HEK293 (cell line): ENCODE measurements around the gene DNER.

ENCODE experiments used
- CTCF ChIA-PET: fragments of 350-600 bp; formaldehyde crosslinking; extraction: SDS; loops from one replicate; lab custom pipeline; 2021; ENCODE audit warnings: antibody characterized with exemption; lab: Yijun Ruan, JAX
- POLR2A ChIA-PET: fragments of 300-600 bp; formaldehyde crosslinking; extraction: SDS; loops from one replicate; lab custom pipeline; 2020; ENCODE audit warnings: antibody characterized with exemption, inconsistent platforms; lab: Yijun Ruan, JAX
- H3K27ac ChIP-seq: fragments of 200-500 bp; sonication (Bioruptor generic); 2 replicates; pipeline ENCODE4 v1.5.1; 2014; ENCODE audit warnings: low read depth, low read length, control low read depth, inconsistent platforms; ENCODE audit errors: extremely low read depth
- H3K36me3 ChIP-seq, 2 experiments: fragments of 200-500 bp in 1 of 2; sonication (Bioruptor generic) in 1 of 2; 1 replicate in 1 of 2; 2 replicates in 1 of 2; pipeline ENCODE4 v1.5.1; 2014 to 2017; ENCODE audit warnings: inconsistent platforms in 2 of 2, low read length in 2 of 2; ENCODE audit not compliant: control insufficient read depth in 2 of 2, insufficient read depth in 1 of 2
- H3K4me1 ChIP-seq: fragments of 200-500 bp; sonication (Bioruptor generic); 2 replicates; pipeline ENCODE4 v1.5.1; 2014; ENCODE audit warnings: mild to moderate bottlenecking, low read length, inconsistent platforms; ENCODE audit not compliant: control insufficient read depth, insufficient read depth
- H3K4me3 ChIP-seq: 2 replicates; pipeline ENCODE4 v1.5.1; 2011; ENCODE audit warnings: low read depth, mild to moderate bottlenecking, control low read depth, low read length, moderate library complexity
- H3K9me3 ChIP-seq: fragments of 200-500 bp; sonication (Bioruptor generic); 2 replicates; pipeline ENCODE4 v1.5.1; 2014; ENCODE audit warnings: low read depth, low read length, inconsistent platforms; ENCODE audit not compliant: control insufficient read depth, insufficient read depth
- FEZF1 ChIP-seq: fragments of 450-650 bp; formaldehyde crosslinking; IDR thresholded peaks from 2 replicates; pipeline ENCODE4 v1.5.1; 2016; ENCODE audit warnings: missing biosample characterization, missing genetic modification characterization
- KLF10 ChIP-seq: fragments of 450-650 bp; IDR thresholded peaks from 2 replicates; pipeline ENCODE4 v1.5.1; 2018; ENCODE audit warnings: missing biosample characterization, mild to moderate bottlenecking, missing genetic modification characterization
- SALL2 ChIP-seq: fragments of 450-650 bp; formaldehyde crosslinking; IDR thresholded peaks from 2 replicates; pipeline ENCODE4 v1.5.0; 2017; ENCODE audit warnings: missing biosample characterization, mild to moderate bottlenecking, missing genetic modification characterization, borderline replicate concordance
- SP7 ChIP-seq: fragments of 450-650 bp; formaldehyde crosslinking; IDR thresholded peaks from 2 replicates; pipeline ENCODE4 v1.5.1; 2016; ENCODE audit warnings: missing biosample characterization, missing genetic modification characterization
- TRIM28 ChIP-seq: IDR thresholded peaks from 2 replicates; pipeline ENCODE4 v1.6.1; 2011; ENCODE audit warnings: low read length, control low read depth, borderline replicate concordance
- YY2 ChIP-seq: fragments of 450-650 bp; formaldehyde crosslinking; IDR thresholded peaks from 2 replicates; pipeline ENCODE4 v1.5.1; 2016; ENCODE audit warnings: missing biosample characterization, missing genetic modification characterization
- ZBTB20 ChIP-seq: fragments of 450-650 bp; formaldehyde crosslinking; IDR thresholded peaks from 2 replicates; pipeline ENCODE4 v1.5.1; 2016; ENCODE audit warnings: missing biosample characterization, missing genetic modification characterization
- ZFP69B ChIP-seq: fragments of 450-650 bp; formaldehyde crosslinking; IDR thresholded peaks from 2 replicates; pipeline ENCODE4 v1.5.1; 2016; ENCODE audit warnings: missing biosample characterization, missing genetic modification characterization
- ZNF133 ChIP-seq: fragments of 450-650 bp; formaldehyde crosslinking; IDR thresholded peaks from 2 replicates; pipeline ENCODE4 v1.5.1; 2016; ENCODE audit warnings: missing biosample characterization, missing genetic modification characterization
- ZNF239 ChIP-seq: fragments of 450-650 bp; formaldehyde crosslinking; IDR thresholded peaks from 2 replicates; pipeline ENCODE4 v1.5.1; 2016; ENCODE audit warnings: missing biosample characterization, missing genetic modification characterization
- ZNF335 ChIP-seq: fragments of 450-650 bp; formaldehyde crosslinking; conservative IDR thresholded peaks from 2 replicates; pipeline ENCODE4 v1.5.1; 2016; ENCODE audit warnings: missing biosample characterization, missing genetic modification characterization
- ZNF426 ChIP-seq: fragments of 450-650 bp; formaldehyde crosslinking; IDR thresholded peaks from 2 replicates; pipeline ENCODE4 v1.5.1; 2017; ENCODE audit warnings: missing biosample characterization, missing genetic modification characterization, mild to moderate bottlenecking, inconsistent platforms, moderate library complexity
- ZNF521 ChIP-seq: fragments of 450-650 bp; formaldehyde crosslinking; IDR thresholded peaks from 2 replicates; pipeline ENCODE4 v1.5.1; 2017; ENCODE audit warnings: missing biosample characterization, mild to moderate bottlenecking, missing genetic modification characterization
- ZNF548 ChIP-seq: fragments of 450-650 bp; formaldehyde crosslinking; IDR thresholded peaks from 2 replicates; pipeline ENCODE4 v1.5.1; 2016; ENCODE audit warnings: missing biosample characterization, missing genetic modification characterization
- ZNF555 ChIP-seq: fragments of 450-650 bp; formaldehyde crosslinking; conservative IDR thresholded peaks from 2 replicates; pipeline ENCODE4 v1.5.1; 2017; ENCODE audit warnings: missing biosample characterization, mild to moderate bottlenecking, missing genetic modification characterization, inconsistent platforms
- ZNF596 ChIP-seq: fragments of 450-650 bp; IDR thresholded peaks from 2 replicates; pipeline ENCODE4 v1.5.0; 2018; ENCODE audit warnings: missing biosample characterization, mild to moderate bottlenecking, missing genetic modification characterization, moderate library complexity
- ZNF610 ChIP-seq: fragments of 450-650 bp; formaldehyde crosslinking; IDR thresholded peaks from 2 replicates; pipeline ENCODE4 v1.5.1; 2016; ENCODE audit warnings: missing biosample characterization, missing genetic modification characterization, borderline replicate concordance
- ZNF654 ChIP-seq: fragments of 450-650 bp; formaldehyde crosslinking; IDR thresholded peaks from 2 replicates; pipeline ENCODE4 v1.5.1; 2016; ENCODE audit warnings: low read depth, missing biosample characterization, missing genetic modification characterization
- ZNF658 ChIP-seq: fragments of 450-650 bp; formaldehyde crosslinking; IDR thresholded peaks from 2 replicates; pipeline ENCODE4; 2016; ENCODE audit warnings: missing biosample characterization, missing genetic modification characterization
- ZNF747 ChIP-seq: fragments of 450-650 bp; formaldehyde crosslinking; IDR thresholded peaks from 2 replicates; pipeline ENCODE4 v1.5.1; 2016; ENCODE audit warnings: missing biosample characterization, missing genetic modification characterization
- ZNF768 ChIP-seq: fragments of 450-650 bp; formaldehyde crosslinking; IDR thresholded peaks from 2 replicates; pipeline ENCODE4 v1.5.1; 2018; ENCODE audit warnings: missing biosample characterization, mild to moderate bottlenecking, missing genetic modification characterization
- ZNF785 ChIP-seq: fragments of 450-650 bp; formaldehyde crosslinking; IDR thresholded peaks from 2 replicates; pipeline ENCODE4 v1.5.1; 2016; ENCODE audit warnings: missing biosample characterization, missing genetic modification characterization
- ZSCAN30 ChIP-seq: fragments of 450-650 bp; IDR thresholded peaks from 2 replicates; pipeline ENCODE4 v1.5.1; 2018; ENCODE audit warnings: missing biosample characterization, mild to moderate bottlenecking, missing genetic modification characterization, moderate library complexity
- ZSCAN4 ChIP-seq: fragments of 450-650 bp; formaldehyde crosslinking; IDR thresholded peaks from 2 replicates; pipeline ENCODE4 v1.5.1; 2017; ENCODE audit warnings: missing biosample characterization, missing genetic modification characterization
- ZXDB ChIP-seq: fragments of 450-650 bp; formaldehyde crosslinking; IDR thresholded peaks from 2 replicates; pipeline ENCODE4 v1.5.1; 2016; ENCODE audit warnings: missing biosample characterization, missing genetic modification characterization
- TF ChIP-seq, protein P1 (sequence below): fragments of 450-650 bp; formaldehyde crosslinking; IDR thresholded peaks from 2 replicates; pipeline ENCODE4 v1.5.1; 2016; ENCODE audit warnings: missing biosample characterization, missing genetic modification characterization
- TF ChIP-seq, protein P2 (sequence below): fragments of 450-650 bp; formaldehyde crosslinking; IDR thresholded peaks from 2 replicates; pipeline ENCODE4 v1.5.1; 2016; ENCODE audit warnings: missing biosample characterization, missing genetic modification characterization, borderline replicate concordance

DNER gene

DNA sequence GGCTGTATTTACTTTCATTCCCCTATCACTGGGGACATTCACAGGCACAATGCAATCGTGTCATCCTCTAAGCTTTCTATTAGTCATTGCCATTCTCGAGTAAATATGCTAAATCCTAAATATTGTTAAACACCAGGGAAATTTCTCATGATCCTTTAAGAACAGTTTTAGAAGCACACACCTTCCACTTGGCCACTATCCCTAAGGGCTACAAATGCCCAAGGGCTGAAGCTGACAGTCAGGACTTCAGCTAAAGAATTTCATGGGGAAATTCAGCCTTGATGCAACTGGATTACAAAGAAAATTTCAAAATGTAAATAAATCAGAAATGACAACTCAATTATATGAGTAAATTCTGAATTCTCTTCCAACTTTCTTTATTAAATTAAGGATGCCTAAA is 280.2 kb downstream of the DNER start:
- Histone ChIP-seq H3K4me3 (no peak overlapping the region), H3K4me1 (no peaks in the 10 kb centered on the region), H3K36me3 (no peaks in the 10 kb centered on the region), H3K9me3 (no peaks in the 10 kb centered on the region; the same call in 1 of the 2 replicates), H3K27ac (no peak overlapping the region)
- no peak for TF ChIP-seq ZSCAN4 (tag by site-specific recombination)
- TF ChIP-seq ZXDB (tag by site-specific recombination), result no peak
- TF ChIP-seq, protein P1, sequence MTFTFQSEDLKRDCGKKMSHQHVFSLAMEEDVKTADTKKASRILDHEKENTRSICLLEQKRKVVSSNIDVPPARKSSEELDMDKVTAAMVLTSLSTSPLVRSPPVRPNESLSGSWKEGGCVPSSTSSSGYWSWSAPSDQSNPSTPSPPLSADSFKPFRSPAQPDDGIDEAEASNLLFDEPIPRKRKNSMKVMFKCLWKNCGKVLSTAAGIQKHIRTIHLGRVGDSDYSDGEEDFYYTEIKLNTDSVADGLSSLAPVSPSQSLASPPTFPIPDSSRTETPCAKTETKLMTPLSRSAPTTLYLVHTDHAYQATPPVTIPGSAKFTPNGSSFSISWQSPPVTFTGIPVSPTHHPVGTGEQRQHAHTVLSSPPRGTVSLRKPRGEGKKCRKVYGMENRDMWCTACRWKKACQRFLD, result no peak
- no peak for TF ChIP-seq ZNF548 (tag by site-specific recombination)
- ChIA-PET CTCF (interaction anchor here (1.1 to 2.5 kb wide), 4 partner anchors 9 to 153 kb away, joined by 3 to 8 read pairs (median 4); no protein-coding TSS in a partner anchor), POLR2A (no interaction called here)

GRCh38 chr2:229433351-229433750 is 281.0 kb downstream of the DNER start:
- POLR2A ChIA-PET, result no interaction called here
- CTCF ChIA-PET, result interaction anchor here (1.3 to 2.5 kb wide), 4 partner anchors 10 to 153 kb away, joined by 4 to 8 read pairs (median 5); no protein-coding TSS in a partner anchor

DNA sequence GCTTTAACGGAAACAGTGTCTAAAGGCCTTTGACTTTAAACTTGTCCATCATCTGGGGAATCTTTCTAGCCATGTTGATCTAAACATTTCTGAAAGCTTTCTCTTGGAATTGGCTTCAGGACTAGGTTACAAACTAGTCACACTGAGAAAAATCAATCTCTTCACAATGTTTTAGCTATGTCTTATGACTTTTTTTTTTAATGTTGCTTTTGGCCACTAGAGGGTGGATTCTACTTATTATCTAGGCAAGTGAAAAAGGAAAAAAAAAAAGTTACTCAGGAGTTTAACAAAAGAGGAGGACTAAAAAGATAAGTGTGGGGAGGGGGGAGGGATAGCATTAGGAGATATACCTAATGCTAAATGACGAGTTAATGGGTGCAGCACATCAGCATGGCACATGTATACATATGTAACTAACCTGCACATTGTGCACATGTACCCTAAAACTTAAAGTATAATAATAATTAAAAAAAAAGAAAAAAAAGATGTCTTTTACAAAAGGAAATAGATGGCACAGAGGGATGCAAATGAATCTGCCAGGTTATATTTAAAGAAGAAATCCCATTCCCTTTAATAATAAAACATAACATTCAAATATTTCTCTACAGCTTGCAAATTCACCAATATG is 282.9 kb downstream of the DNER start:
- CTCF ChIA-PET, result interaction anchor here (0.5 to 1.8 kb wide), 25 partner anchors 9 to 926 kb away, joined by 3 to 28 read pairs (median 4); no protein-coding TSS in a partner anchor
- no peak overlapping the region for H3K27ac ChIP-seq
- TF ChIP-seq FEZF1 (tag by site-specific recombination), result no peak
- no peak for TF ChIP-seq ZNF335 (tag by site-specific recombination)
- peak; percentile 14; the same call in 1 of the 2 replicates for TF ChIP-seq ZNF654
- TF ChIP-seq, all 188 proteins: peak for 1
- POLR2A ChIA-PET, result no interaction called here
- Histone ChIP-seq H3K4me1 (no peaks in the 10 kb centered on the region), H3K36me3 (no peaks in the 10 kb centered on the region), H3K9me3 (no peaks in the 10 kb centered on the region; the same call in 1 of the 2 replicates), H3K4me3 (no peak overlapping the region)

More at GRCh38 chr2:229433351-229433750, 281.0 kb downstream of the DNER start:
- Histone ChIP-seq H3K36me3 (no peaks in the 10 kb centered on the region), H3K4me1 (no peaks in the 10 kb centered on the region), H3K4me3 (no peak overlapping the region), H3K27ac (no peak overlapping the region), H3K9me3 (no peaks in the 10 kb centered on the region; the same call in 1 of the 2 replicates)
- TF ChIP-seq, protein P2, sequence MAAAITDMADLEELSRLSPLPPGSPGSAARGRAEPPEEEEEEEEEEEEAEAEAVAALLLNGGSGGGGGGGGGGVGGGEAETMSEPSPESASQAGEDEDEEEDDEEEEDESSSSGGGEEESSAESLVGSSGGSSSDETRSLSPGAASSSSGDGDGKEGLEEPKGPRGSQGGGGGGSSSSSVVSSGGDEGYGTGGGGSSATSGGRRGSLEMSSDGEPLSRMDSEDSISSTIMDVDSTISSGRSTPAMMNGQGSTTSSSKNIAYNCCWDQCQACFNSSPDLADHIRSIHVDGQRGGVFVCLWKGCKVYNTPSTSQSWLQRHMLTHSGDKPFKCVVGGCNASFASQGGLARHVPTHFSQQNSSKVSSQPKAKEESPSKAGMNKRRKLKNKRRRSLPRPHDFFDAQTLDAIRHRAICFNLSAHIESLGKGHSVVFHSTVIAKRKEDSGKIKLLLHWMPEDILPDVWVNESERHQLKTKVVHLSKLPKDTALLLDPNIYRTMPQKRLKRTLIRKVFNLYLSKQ (tag by site-specific recombination), result no peak
- TF ChIP-seq ZNF521 (no peak), ZNF555 (tag by site-specific recombination) (no peak), ZSCAN30 (no peak), YY2 (tag by site-specific recombination) (no peak), KLF10 (no peak), ZNF658 (no peak), ZNF239 (tag by site-specific recombination) (no peak), ZNF768 (tag by site-specific recombination) (no peak), ZNF596 (tag by site-specific recombination) (no peak), ZNF426 (no peak), ZNF610 (tag by site-specific recombination) (no peak), ZFP69B (tag by site-specific recombination) (no peak), TRIM28 (no peak), SALL2 (tag by site-specific recombination) (no peak), ZNF133 (tag by site-specific recombination) (no peak), ZNF785 (tag by site-specific recombination) (no peak), ZNF747 (no peak), SP7 (tag by site-specific recombination) (no peak), ZBTB20 (tag by site-specific recombination) (no peak)
